H9 (cell line): ENCODE data around the gene DGLUCY. TPM values are rescaled to one million over a fixed set of nuclear protein-coding genes. Genes with fewer than 3 reads are reported as not detected.

Source experiments
- DNase-seq: peaks from one replicate; pipeline ENCODE4 v3.0.0-alpha.2; 2017
- H2AFZ ChIP-seq: one replicate; pipeline ENCODE4 v1.6.1; 2013; ENCODE audit warnings: mild to moderate bottlenecking, low read length, control low read depth, moderate library complexity
- H2AK5ac ChIP-seq: 2 replicates; pipeline ENCODE4 v1.6.1; 2013; ENCODE audit warnings: low read length, control low read depth, mixed read lengths; ENCODE audit not compliant: insufficient read length
- H2BK120ac ChIP-seq: one replicate; pipeline ENCODE4 v1.6.1; 2013; ENCODE audit warnings: low read depth, mild to moderate bottlenecking, low read length, control low read depth, inconsistent platforms; ENCODE audit not compliant: poor library complexity, severe bottlenecking
- H2BK12ac ChIP-seq: 2 replicates; pipeline ENCODE4 v1.6.1; 2013; ENCODE audit warnings: low read length, control low read depth, mixed read lengths, low read depth; ENCODE audit not compliant: insufficient read length
- H2BK15ac ChIP-seq: 2 replicates; pipeline ENCODE4 v1.6.1; 2013; ENCODE audit warnings: low read depth, low read length, control low read depth
- H2BK20ac ChIP-seq: one replicate; pipeline ENCODE4 v1.6.1; 2013; ENCODE audit warnings: low read depth, mild to moderate bottlenecking, low read length, control low read depth, inconsistent platforms; ENCODE audit not compliant: poor library complexity, severe bottlenecking
- H2BK5ac ChIP-seq: 2 replicates; pipeline ENCODE4 v1.6.1; 2013; ENCODE audit warnings: low read length, control low read depth, mixed read lengths; ENCODE audit not compliant: insufficient read length
- H3K14ac ChIP-seq: 2 replicates; pipeline ENCODE4 v1.6.1; 2013; ENCODE audit warnings: low read length, control low read depth; ENCODE audit not compliant: insufficient read depth
- H3K18ac ChIP-seq: 2 replicates; pipeline ENCODE4 v1.6.1; 2013; ENCODE audit warnings: low read depth, mild to moderate bottlenecking, mixed read lengths, low read length, control low read depth; ENCODE audit not compliant: insufficient read length
- H3K23ac ChIP-seq: 2 replicates; pipeline ENCODE4 v1.6.1; 2013; ENCODE audit warnings: low read length, control low read depth, mixed read lengths, low read depth; ENCODE audit not compliant: insufficient read length
- H3K23me2 ChIP-seq: 2 replicates; pipeline ENCODE4 v1.6.1; 2013; ENCODE audit warnings: low read depth, mild to moderate bottlenecking, mixed read lengths, low read length, control low read depth; ENCODE audit not compliant: insufficient read length, poor library complexity, severe bottlenecking
- H3K27ac ChIP-seq: 2 replicates; pipeline ENCODE4 v1.5.1; 2013; ENCODE audit warnings: low read length, control low read depth, mixed read lengths, low read depth; ENCODE audit not compliant: insufficient read length
- H3K27me3 ChIP-seq: 2 replicates; pipeline ENCODE4 v1.6.1; 2013; ENCODE audit warnings: low read length, control low read depth, inconsistent platforms; ENCODE audit not compliant: insufficient read depth
- H3K4ac ChIP-seq: 2 replicates; pipeline ENCODE4 v1.6.1; 2013; ENCODE audit warnings: low read depth, mild to moderate bottlenecking, control low read depth, inconsistent platforms, low read length, moderate library complexity
- H3K4me1 ChIP-seq: 2 replicates; pipeline ENCODE4 v1.6.1; 2013; ENCODE audit warnings: low read length, control low read depth, inconsistent platforms; ENCODE audit not compliant: insufficient read depth
- H3K4me2 ChIP-seq: 2 replicates; pipeline ENCODE4 v1.6.1; 2013; ENCODE audit warnings: low read length, control low read depth, mixed read lengths; ENCODE audit not compliant: insufficient read length, insufficient read depth
- H3K56ac ChIP-seq: 2 replicates; pipeline ENCODE4 v1.6.1; 2013; ENCODE audit warnings: low read depth, mild to moderate bottlenecking, mixed read lengths, low read length, control low read depth; ENCODE audit not compliant: insufficient read length
- H3K79me1 ChIP-seq: 2 replicates; pipeline ENCODE4 v1.6.1; 2013; ENCODE audit warnings: low read depth, mild to moderate bottlenecking, moderate library complexity, low read length, control low read depth, inconsistent platforms; ENCODE audit not compliant: insufficient read depth, poor library complexity, severe bottlenecking
- H3K79me2 ChIP-seq: 2 replicates; pipeline ENCODE4 v1.6.1; 2013; ENCODE audit warnings: low read length, control low read depth, inconsistent platforms; ENCODE audit not compliant: insufficient read depth
- H3K9ac ChIP-seq: 2 replicates; pipeline ENCODE4 v1.6.1; 2013; ENCODE audit warnings: low read length, control low read depth, mixed read lengths; ENCODE audit not compliant: insufficient read length; ENCODE audit errors: extremely low read depth
- H3K9me3 ChIP-seq: one replicate; pipeline ENCODE4 v1.6.1; 2013; ENCODE audit warnings: low read depth, low read length, inconsistent platforms; ENCODE audit not compliant: control insufficient read depth
- H3T11ph ChIP-seq: one replicate; pipeline ENCODE4 v1.6.1; 2013; ENCODE audit warnings: mild to moderate bottlenecking, low read length, control low read depth, inconsistent platforms
- H4K20me1 ChIP-seq: one replicate; pipeline ENCODE4 v1.6.1; 2013; ENCODE audit not compliant: control insufficient read depth, insufficient read length, insufficient read depth
- H4K5ac ChIP-seq: 2 replicates; pipeline ENCODE4 v1.6.1; 2013; ENCODE audit warnings: low read depth, mild to moderate bottlenecking, mixed read lengths, low read length, control low read depth; ENCODE audit not compliant: insufficient read length
- H4K8ac ChIP-seq: replicated peaks from 2 replicates; pipeline ENCODE4 v1.6.1; 2013; ENCODE audit warnings: low read length, control low read depth, mixed read lengths, low read depth; ENCODE audit not compliant: insufficient read length
- H4K91ac ChIP-seq: 2 replicates; pipeline ENCODE4 v1.6.1; 2013; ENCODE audit warnings: low read depth, mild to moderate bottlenecking, moderate library complexity, mixed read lengths, low read length, control low read depth; ENCODE audit not compliant: insufficient read length
- H3K27ac Mint-ChIP-seq, 3 experiments: 2 replicates in 2 of 3; 3 replicates in 1 of 3; pipeline ENCODE4 v1.8.0; 2020 to 2021; ENCODE audit warnings: mixed read lengths in 3 of 3, mild to moderate bottlenecking in 1 of 3, moderate library complexity in 1 of 3
- H3K27me3 Mint-ChIP-seq: 2 replicates; pipeline ENCODE4 v1.8.0; 2021; ENCODE audit warnings: low read depth, mild to moderate bottlenecking, moderate library complexity, mixed read lengths
- H3K36me3 Mint-ChIP-seq, 3 experiments: 2 replicates in 2 of 3; 3 replicates in 1 of 3; pipeline ENCODE4 v1.8.0; 2020 to 2021; ENCODE audit warnings: low read depth in 3 of 3, mixed read lengths in 3 of 3; ENCODE audit not compliant: insufficient read depth in 1 of 3
- H3K4me1 Mint-ChIP-seq, 2 experiments: 2 replicates each; pipeline ENCODE4 v1.8.0; 2020; ENCODE audit warnings: mixed read lengths in 2 of 2
- H3K4me3 Mint-ChIP-seq, 2 experiments: 2 replicates in 1 of 2; 3 replicates in 1 of 2; pipeline ENCODE4 v1.8.0; 2020 to 2021; ENCODE audit warnings: mild to moderate bottlenecking in 2 of 2, mixed read lengths in 2 of 2, moderate library complexity in 1 of 2
- H3K9me3 Mint-ChIP-seq, 2 experiments: 2 replicates in 1 of 2; 3 replicates in 1 of 2; pipeline ENCODE4 v1.8.0; 2020; ENCODE audit warnings: mild to moderate bottlenecking in 2 of 2, mixed read lengths in 2 of 2, moderate library complexity in 1 of 2
- WGBS: extraction: QIAGEN DNeasy Blood & Tissue Kit; methylation state at CpG from one replicate; pipeline ENCODE4 v1.1.7; 2013; ENCODE audit warnings: missing lambda C conversion rate, low lambda C conversion rate, mixed read lengths; ENCODE audit not compliant: insufficient read length; ENCODE audit errors: extremely low coverage; 5-methylcytosine and 5-hydroxymethylcytosine counted together
- total RNA-seq: library from RNA; stranded (reverse); gene quantifications from 2 replicates; pipeline ENCODE4 v1.2.1, GENCODE V29; 2021
- TF ChIP-seq, protein P1 (sequence below): fragments of 200-600 bp; sonication (generic); conservative IDR thresholded peaks from 3 replicates; pipeline ENCODE4 v1.8.0; 2021; ENCODE audit warnings: antibody characterized with exemption, mild to moderate bottlenecking

DGLUCY gene
- total RNA-seq, 1 experiment from 2014 or later, result 29.6 TPM

DNA sequence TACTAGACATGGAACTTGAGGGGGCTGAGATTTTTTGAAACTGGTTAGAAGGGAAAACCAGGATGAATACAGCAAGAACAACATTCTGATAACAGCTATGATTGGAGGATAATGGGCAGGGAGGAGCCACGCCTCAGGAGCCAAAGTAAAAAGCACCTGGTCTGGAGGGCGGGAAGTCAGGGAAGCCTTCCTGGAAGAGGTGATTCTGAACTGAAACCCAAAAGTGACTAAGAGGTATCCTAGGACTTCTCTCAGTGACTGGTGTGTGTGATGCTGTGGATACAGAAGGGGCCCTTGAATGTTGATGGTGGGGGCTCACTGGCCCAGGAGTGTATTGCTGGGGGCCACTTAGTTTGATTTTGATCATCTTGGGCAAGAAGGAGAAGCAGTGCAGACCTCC lies 149.5 kb downstream of the DGLUCY start:
- no peaks in the 10 kb centered on the region; a peak in 2 of 7 replicates for H3K36me3 Mint-ChIP-seq
- peaks cover 16% of the 10 kb centered on the region for H3K23me2 ChIP-seq
- H4K8ac ChIP-seq, result no peak overlapping the region
- H3K9me3 ChIP-seq, result no peaks in the 10 kb centered on the region
- H2BK15ac ChIP-seq, result no peak overlapping the region; the same call in 1 of the 2 replicates
- H4K5ac ChIP-seq, result no peak overlapping the region
- no peaks in the 10 kb centered on the region for H3K79me2 ChIP-seq
- TF ChIP-seq, protein P1, sequence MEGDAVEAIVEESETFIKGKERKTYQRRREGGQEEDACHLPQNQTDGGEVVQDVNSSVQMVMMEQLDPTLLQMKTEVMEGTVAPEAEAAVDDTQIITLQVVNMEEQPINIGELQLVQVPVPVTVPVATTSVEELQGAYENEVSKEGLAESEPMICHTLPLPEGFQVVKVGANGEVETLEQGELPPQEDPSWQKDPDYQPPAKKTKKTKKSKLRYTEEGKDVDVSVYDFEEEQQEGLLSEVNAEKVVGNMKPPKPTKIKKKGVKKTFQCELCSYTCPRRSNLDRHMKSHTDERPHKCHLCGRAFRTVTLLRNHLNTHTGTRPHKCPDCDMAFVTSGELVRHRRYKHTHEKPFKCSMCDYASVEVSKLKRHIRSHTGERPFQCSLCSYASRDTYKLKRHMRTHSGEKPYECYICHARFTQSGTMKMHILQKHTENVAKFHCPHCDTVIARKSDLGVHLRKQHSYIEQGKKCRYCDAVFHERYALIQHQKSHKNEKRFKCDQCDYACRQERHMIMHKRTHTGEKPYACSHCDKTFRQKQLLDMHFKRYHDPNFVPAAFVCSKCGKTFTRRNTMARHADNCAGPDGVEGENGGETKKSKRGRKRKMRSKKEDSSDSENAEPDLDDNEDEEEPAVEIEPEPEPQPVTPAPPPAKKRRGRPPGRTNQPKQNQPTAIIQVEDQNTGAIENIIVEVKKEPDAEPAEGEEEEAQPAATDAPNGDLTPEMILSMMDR, result no peak
- peaks cover 2 to 5% of the 10 kb centered on the region in 2 experiments; a peak in 2 of 5 replicates for H3K9me3 Mint-ChIP-seq
- H4K20me1 ChIP-seq, result no peaks in the 10 kb centered on the region
- H3K27ac Mint-ChIP-seq, result no peak overlapping the region
- peaks cover 3% of the 10 kb centered on the region; the same call in 1 of the 2 replicates for H3K27me3 ChIP-seq
- no peak overlapping the region for H3K4ac ChIP-seq
- H4K91ac ChIP-seq, result no peak overlapping the region
- peaks cover 43% of the 10 kb centered on the region for H3K27me3 Mint-ChIP-seq
- no peak overlapping the region for H3K23ac ChIP-seq
- no peak overlapping the region for H3K27ac ChIP-seq
- H3K4me1 Mint-ChIP-seq, result peaks cover 10 to 18% of the 10 kb centered on the region in 2 experiments
- H3T11ph ChIP-seq, result no peak overlapping the region
- H3K79me1 ChIP-seq, result no peaks in the 10 kb centered on the region
- H2AFZ ChIP-seq, result no peak overlapping the region
- H2BK120ac ChIP-seq, result no peak overlapping the region
- no peak overlapping the region for H3K4me2 ChIP-seq
- H3K14ac ChIP-seq, result no peak overlapping the region
- H3K4me3 Mint-ChIP-seq, result peak overlapping the region; percentile 57 to 68; a peak in 3 of 5 replicates
- H3K56ac ChIP-seq, result no peak overlapping the region
- H3K18ac ChIP-seq, result no peak overlapping the region
- WGBS, result no CpG with 5 or more reads among the region's 2 CpGs
- no peak for DNase-seq
- no peak overlapping the region for H2AK5ac ChIP-seq
- H2BK12ac ChIP-seq, result no peak overlapping the region
- H2BK5ac ChIP-seq, result no peak overlapping the region
- no peak overlapping the region for H2BK20ac ChIP-seq
- H3K9ac ChIP-seq, result no peak overlapping the region
- H3K4me1 ChIP-seq, result no peaks in the 10 kb centered on the region
